GM12864 (cell line): ENCODE measurements around the gene GDF9.

Experiments
- DNase-seq: peaks from one replicate; pipeline ENCODE4 v3.0.0-alpha.2; 2011; ENCODE audit warnings: low read depth
- H3K4me3 ChIP-seq: 2 replicates; pipeline ENCODE4 v1.5.1; 2011; ENCODE audit warnings: mild to moderate bottlenecking, low read depth, low read length, control low read depth
- TF ChIP-seq, protein P1 (sequence below): IDR thresholded peaks from 2 replicates; pipeline ENCODE4 v1.5.1; 2011; ENCODE audit warnings: low read depth, mild to moderate bottlenecking, moderate library complexity, low read length, control low read depth, inconsistent platforms; ENCODE audit errors: missing control alignments

The GDF9 gene

DNA sequence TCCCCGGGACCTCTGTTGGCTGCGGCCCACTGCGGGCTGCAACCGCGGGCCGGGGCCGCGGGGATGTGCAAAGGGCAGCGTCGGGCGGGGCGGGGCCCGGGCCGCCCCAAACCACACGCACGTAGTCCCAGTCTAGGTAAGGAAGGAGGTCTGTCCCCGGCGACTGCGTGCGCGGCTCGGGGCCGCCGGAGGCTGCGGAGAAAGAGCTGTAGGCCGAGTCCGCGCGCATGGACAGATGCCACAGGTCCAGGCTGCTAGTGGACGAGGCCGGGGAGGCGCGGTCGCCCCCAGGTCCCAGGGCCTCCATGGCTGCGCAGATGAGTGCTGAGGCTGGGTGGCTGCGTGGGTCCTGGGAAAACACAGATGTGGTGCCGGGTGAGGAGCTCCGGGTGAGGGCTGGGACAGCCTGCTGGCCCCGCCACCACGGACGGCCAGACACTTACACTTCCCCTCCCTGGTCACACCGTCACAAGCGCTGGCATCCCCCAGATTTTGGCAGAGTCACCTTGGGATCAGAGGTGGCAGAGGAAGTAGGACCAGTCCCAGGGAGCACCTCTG, 40.4 kb downstream of the GDF9 start:
- DNase-seq = no peak
- H3K4me3 ChIP-seq = peak overlapping the region; percentile 10; the same call in 1 of the 2 replicates

DNA sequence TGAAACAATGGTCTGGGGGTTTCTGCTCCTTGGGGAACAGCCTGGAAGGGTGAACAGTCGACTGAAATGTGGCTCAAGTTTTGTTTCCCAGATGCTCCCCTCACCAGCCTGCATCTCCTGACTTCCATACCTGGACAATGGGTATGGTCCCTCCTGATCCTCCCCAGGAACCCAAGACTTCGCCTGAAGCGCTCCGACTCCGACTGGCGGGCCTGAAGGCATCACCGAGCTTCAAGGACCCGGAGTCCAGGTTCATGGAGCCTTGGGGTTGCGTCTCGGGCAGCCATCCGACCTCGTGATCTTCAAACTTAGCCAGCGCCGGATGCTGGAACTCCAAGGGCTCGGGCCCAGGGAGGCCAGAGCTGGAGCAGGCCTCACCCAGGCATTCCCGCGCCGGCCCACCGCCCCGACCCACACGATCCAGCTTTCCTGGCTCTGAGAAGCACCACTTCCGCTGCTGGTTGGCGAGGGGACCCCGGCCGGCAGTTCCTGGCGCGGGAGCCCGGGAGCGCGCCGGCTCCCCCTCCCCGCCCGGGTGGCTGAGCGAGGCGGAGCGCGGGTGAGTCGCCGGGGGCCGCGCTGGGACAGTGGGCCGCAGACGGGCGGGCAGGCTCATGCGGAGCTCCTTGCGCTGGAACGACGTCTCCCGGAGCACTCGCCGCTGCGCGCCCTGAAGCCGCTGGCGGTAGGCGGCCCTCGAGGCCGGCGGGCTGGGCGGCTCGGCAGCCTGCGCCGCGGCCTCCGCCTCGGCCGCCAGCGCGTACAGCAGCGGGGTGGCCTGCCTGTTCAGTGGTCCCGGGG, 41.0 kb downstream of the GDF9 start:
- TF ChIP-seq, protein P1, sequence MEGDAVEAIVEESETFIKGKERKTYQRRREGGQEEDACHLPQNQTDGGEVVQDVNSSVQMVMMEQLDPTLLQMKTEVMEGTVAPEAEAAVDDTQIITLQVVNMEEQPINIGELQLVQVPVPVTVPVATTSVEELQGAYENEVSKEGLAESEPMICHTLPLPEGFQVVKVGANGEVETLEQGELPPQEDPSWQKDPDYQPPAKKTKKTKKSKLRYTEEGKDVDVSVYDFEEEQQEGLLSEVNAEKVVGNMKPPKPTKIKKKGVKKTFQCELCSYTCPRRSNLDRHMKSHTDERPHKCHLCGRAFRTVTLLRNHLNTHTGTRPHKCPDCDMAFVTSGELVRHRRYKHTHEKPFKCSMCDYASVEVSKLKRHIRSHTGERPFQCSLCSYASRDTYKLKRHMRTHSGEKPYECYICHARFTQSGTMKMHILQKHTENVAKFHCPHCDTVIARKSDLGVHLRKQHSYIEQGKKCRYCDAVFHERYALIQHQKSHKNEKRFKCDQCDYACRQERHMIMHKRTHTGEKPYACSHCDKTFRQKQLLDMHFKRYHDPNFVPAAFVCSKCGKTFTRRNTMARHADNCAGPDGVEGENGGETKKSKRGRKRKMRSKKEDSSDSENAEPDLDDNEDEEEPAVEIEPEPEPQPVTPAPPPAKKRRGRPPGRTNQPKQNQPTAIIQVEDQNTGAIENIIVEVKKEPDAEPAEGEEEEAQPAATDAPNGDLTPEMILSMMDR = no peak
- DNase-seq = no peak
- peak overlapping the region; percentile 10; the same call in 1 of the 2 replicates for H3K4me3 ChIP-seq

More for the DNA sequence above, 40.4 kb downstream of the GDF9 start:
- TF ChIP-seq, protein P1 = no peak

DNA sequence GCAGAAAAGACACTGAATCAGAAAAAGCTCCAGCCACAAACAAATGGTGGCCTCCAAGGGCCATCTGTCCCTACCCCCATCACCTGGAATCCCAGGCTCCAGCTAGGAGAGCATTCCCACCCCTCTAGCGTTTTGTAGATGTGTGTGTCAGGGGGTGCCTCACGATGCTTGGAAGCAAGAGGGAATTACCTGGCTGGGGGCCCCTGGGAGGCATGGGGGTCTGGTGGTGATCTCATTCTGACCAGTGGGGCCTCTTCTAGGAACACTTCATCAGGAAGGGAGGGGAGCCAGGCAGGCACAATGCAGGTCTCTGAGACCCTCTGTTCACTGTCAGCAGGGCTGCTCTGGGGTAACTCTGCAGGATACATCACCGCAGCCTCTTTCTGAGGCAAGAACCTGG, 41.8 kb downstream of the GDF9 start:
- no peak for DNase-seq
- TF ChIP-seq, protein P1 = no peak

DNA sequence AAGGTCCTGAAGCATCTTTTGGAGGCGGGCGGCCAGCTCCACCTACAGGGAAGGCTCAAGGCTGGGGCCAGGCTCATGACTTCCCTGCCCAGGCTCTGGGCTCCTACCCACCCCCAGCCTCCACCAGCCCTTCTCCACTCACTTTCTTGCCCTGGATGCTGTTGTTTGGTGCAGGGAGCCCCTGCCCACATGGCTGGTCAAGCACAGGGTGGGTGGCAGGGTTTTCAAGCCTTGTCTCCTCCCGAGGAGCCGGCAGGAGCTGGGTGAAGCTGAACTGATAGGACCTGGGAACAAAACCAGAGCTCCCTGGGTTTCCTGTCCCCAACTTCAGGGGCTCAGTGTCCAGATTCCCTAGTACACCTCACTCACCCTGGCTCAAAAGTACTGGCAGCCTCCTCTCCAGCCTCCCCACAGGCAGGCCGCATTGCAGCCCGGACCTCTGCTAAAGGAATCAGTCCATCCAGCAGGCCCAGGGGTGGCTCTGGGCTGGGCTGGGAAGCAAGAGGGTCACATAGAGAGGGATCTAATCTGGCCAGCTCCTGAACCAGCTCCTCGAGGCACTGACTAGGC, 42.7 kb downstream of the GDF9 start:
- H3K4me3 ChIP-seq = no peak overlapping the region
- no peak for DNase-seq
- TF ChIP-seq, protein P1 = no peak

More for the DNA sequence above, 41.8 kb downstream of the GDF9 start:
- no peak overlapping the region for H3K4me3 ChIP-seq

DNA sequence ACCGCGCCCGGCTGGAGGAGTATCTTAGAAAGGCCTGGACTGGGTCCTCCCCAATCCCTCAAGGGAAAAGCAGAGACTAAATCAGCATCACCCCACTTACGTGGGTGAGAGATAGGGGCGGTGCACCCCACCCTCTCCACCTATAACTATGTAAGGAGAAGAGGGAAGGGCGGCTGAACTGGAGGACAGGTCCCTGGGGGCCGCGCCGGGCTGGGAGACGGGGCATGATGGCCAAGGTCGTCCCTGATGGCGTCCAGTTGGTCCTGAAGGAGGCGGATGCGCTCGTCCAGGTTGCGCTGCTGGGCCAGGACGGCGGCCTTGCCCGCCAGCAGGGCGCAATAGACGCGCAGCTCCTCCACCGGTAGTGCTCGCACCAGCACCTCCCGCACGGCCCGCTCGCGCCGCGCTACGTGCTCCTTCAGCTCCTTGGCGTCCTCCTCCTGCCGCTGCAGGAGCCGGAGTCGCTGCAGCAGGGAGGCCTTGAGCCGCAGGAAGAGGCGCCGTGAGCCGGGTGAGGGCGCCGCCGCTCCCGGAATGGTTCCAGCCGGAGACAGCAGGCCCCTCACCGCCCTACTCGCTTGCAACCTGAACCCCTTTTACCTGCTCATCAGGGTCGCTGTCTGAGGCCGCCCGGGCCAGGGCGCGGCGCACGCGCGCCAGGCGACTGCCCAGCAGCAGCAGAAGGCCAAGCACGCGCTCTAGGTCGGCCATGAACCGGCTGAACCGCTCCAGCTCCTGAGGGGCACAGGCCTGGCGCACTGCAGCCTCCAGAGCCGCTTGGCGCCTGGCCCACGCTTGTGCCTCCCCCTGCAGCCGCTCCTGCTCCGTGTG, 43.4 kb downstream of the GDF9 start:
- TF ChIP-seq, protein P1 = no peak
- DNase-seq = no peak
- no peak overlapping the region for H3K4me3 ChIP-seq

DNA sequence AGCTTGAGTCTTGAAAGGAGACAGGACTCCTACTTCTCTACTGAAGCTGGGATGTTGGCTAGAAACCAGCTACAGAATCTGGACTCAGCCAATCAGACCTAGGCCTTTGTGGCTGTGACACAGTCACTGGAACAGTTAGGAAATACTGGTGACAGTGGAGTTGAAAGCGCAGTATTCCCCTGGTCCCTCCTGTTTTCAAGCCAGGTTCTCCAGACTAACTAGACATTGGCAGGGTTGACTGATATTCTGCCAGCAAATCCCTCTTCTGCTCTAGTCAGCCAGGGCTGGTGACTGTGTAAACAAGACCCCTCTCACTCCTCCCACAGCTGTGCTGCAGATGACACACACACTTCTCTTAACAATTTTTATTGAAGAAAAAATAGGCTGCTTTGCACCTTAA, 44.5 kb downstream of the GDF9 start:
- no peak overlapping the region for H3K4me3 ChIP-seq
- TF ChIP-seq, protein P1 = no peak
- no peak for DNase-seq
